GM18505 (cell line): ENCODE data around the gene SCIMP.
"Not testable (repeated sequence)": the region's sequence is repeated elsewhere in the genome, so short reads cannot be mapped to it uniquely, and the experiment has no call there.

Experiments
- ATAC-seq: cut with Tn5 transposase; IDR thresholded peaks from one replicate; pipeline ENCODE4 v1.9.1; 2021; ENCODE audit not compliant: unreplicated experiment
- POLR2A ChIP-seq: IDR thresholded peaks from 4 replicates; pipeline ENCODE4 v1.6.1; 2011; ENCODE audit warnings: borderline replicate concordance; ENCODE audit not compliant: insufficient read depth, insufficient read length; ENCODE audit errors: extremely low read depth

Gene SCIMP

GRCh38 chr17:5184288-5184687, 50.4 kb downstream of the SCIMP start:
- no peak for ATAC-seq
- no peak for TF ChIP-seq POLR2A

- no peak for TF ChIP-seq POLR2A
- no peak for ATAC-seq
Observed at GRCh38 chr17:5183410-5183793, 51.3 kb downstream of the SCIMP start.

GRCh38 chr17:5182597-5183409, 51.9 kb downstream of the SCIMP start:
- TF ChIP-seq POLR2A: no peak
- no peak for ATAC-seq

DNA sequence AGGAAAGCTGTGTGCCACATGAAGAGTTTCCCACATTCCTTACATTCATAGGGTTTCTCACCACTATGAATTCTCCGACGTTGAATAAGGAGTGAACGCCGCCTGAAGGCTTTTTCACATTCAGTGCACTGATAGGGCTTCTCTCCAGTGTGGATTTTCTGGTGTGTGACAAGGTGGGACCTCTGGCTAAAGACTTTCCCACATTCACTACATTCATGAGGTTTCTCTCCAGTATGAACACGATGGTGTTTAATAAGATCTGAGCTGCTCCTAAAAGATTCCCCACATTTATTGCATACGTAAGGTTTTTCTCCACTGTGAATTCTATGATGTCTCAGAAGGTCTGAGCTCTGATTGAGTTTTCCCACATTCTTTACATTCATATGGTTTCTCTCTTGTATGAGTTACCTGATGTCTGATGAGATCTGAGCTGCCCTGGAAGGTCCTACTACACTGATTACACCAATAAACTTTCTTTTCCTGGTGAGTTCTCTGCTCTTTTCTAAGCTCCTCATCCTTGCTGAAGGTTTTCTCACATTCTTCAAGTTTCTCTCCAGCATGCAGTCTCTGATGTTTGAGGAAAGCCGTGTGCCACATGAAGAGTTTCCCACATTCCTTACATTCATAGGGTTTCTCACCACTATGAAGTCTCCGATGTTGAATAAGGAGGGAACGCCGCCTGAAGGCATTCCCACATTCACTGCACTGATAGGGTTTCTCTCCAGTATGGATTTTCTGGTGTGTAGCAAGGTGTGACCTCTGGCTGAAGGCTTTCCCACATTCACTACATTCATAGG, 53.0 kb downstream of the SCIMP start:
- no peak for ATAC-seq
- no peak for TF ChIP-seq POLR2A

DNA sequence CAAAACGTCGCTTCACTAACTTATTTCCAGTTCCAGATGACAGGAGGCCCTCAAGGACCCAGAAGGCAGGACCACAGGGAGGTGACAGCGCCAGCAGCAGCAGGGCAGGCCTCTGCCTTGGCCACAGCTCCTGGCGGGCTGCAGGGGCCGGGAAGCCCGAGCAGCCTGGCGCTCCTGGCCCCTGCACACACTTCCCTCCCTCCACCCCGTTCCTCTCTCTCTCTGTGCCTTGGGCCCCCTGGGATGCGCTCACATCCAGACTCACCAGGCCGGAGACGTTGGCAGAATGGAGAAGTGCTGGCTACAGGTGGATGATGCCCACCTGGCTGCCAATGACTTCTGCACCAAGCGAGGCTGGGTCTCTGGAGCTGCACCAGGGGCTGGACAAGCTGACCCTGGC, 55.7 kb downstream of the SCIMP start:
- no peak for TF ChIP-seq POLR2A
- no peak for ATAC-seq

GRCh38 chr17:5175027-5175426, 59.6 kb downstream of the SCIMP start:
- not testable (repeated sequence) for ATAC-seq

DNA sequence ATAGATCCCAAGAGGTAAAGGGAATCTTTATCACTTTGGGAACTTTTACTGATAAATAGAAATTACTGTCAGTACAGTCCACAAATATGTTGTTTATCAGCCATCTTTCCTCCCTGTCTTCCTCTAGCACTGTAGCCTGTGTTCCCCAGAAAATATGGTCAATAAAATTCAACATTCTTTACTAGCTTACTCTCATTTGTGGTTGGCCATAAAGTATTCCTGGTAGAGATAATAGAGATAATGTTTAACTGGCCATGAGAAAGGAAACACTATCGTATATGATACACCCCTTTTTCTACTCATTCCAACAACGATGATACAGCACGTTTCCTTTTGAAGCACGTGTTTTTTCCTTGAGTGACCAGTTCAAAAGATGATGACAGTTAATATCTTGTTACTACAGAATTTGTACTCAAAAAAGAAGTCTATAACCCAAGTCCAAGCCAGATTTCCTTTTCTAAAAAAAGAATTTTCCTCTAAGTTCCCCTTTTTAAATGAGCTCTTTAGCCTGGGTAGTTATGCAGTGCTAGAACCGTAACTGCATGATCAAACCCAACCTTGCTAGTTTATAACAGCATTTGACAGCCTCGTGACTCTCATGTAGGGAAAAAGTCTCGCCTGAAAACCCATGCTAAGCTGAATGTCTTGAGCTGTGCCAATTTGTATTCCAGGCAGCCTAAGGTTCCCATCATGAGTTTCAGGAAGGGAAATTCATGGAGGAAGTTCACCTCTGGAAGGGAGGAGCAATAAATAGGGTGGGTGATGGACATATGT, 68.7 kb downstream of the SCIMP start:
- not testable (repeated sequence) for ATAC-seq

- TF ChIP-seq POLR2A: no peak
- ATAC-seq: no peak
Observed at GRCh38 chr17:5164436-5164835, 70.2 kb downstream of the SCIMP start.

DNA sequence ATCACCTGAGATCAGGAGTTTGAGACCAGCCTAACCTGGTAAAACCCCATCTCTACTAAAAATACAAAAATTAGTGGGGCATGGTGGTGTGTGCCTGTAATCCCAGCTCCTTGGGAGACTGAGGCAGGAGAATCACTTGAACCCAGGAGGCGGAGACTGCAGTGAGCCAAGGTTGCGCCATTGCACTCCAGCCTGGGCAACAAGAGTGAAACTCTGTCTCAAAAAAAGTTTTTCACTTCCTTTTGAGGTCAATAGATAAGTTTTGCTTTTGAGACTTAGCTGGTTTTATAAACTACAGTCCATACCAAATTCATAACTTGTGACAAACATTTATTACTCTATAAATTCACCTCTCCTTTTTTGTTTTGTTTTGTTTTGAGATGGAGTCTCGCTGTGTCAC, 72.9 kb downstream of the SCIMP start:
- ATAC-seq: not testable (repeated sequence)

DNA sequence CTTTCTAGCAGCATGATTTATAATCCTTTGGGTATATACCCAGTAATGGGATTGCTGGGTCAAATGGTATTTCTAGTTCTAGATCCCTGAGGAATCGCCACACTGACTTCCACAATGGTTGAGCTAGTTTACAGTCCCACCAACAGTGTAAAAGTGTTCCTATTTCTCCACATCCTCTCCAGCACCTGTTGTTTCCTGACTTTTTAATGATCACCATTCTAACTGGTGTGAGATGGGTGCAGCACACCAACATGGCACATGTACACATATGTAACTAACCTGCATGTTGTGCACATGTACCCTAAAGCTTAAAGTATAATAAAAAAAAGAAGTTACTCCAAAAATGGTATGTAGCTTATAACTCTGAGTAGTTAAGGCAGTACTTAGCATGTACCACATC, 74.0 kb downstream of the SCIMP start:
- not testable (repeated sequence) for ATAC-seq
